ENCODE measurements around the gene ATP2B2. TPM values are rescaled to one million over a fixed set of nuclear protein-coding genes. Genes with fewer than 3 reads are reported as not detected.

ATP2B2 gene
- total and polyA plus RNA-seq, 9 of the 15 experiments (the other 6 are each of a cell fraction or from before 2014, with no cell fraction given) = 0.06 TPM; not detected in 8

- Histone ChIP-seq H3K36me3 (ENCODE audit: control insufficient read depth, insufficient read depth, low read length) (no peaks in the 10 kb centered on the region), H3K4me2 (ENCODE audit: insufficient read depth, low read length) (no peak overlapping the region), H3K27me3 (ENCODE audit: control insufficient read depth in 2 of 2, insufficient read depth in 2 of 2, low read length in 2 of 2) (peaks cover 13 to 32% of the 10 kb centered on the region in 2 experiments; a peak in 4 of 5 replicates), H3K9ac (ENCODE audit: insufficient read depth in 1 of 2, low read depth in 2 of 2, low read length in 2 of 2) (no peak overlapping the region), H3K9me3 (replicated peaks; ENCODE audit: control insufficient read depth, insufficient read depth, low read depth, low read length) (no peaks in the 10 kb centered on the region), H3K27ac (ENCODE audit: extremely low read depth, low read depth, low read length) (no peak overlapping the region), H3K4me1 (replicated peaks in 1 of 2; ENCODE audit: control insufficient read depth in 2 of 2, insufficient read depth in 2 of 2, low read length in 2 of 2) (no peaks in the 10 kb centered on the region), H3K79me2 (ENCODE audit: control insufficient read depth, insufficient read depth, low read length) (no peaks in the 10 kb centered on the region), H2AFZ (ENCODE audit: low read depth, low read length) (no peak overlapping the region), H3K9me1 (ENCODE audit: control insufficient read depth, insufficient read depth, low read length) (no peaks in the 10 kb centered on the region), H3K4me3 (no peak overlapping the region), H4K20me1 (replicated peaks; ENCODE audit: control insufficient read depth, insufficient read depth, low read length) (peaks cover 9% of the 10 kb centered on the region)
- no peak for ATAC-seq
- in situ Hi-C loops (cut with MboI) = no loop called here
- CTCF ChIA-PET (ENCODE audit: low intra/inter-chr PET ratio) = no interaction called here
- no TSS peak for BruUV-seq (replicated peaks)
- WGBS (ENCODE audit: insufficient coverage, low coverage, missing lambda C conversion rate) = 1% methylated on average over 5 of the region's 7 CpGs
- POLR2A ChIA-PET = no interaction called here
- intact Hi-C loops (cut with micrococcal nuclease) = no loop called here
- no peak for DNase-seq (ENCODE audit: extremely low read depth in 1 of 4, low spot score in 3 of 4)
- FAIRE-seq = no peak
- TF ChIP-seq ZNF354B (CRISPR knock-in tag; IDR thresholded peaks at IDR 0.05) (no peak), ZNF785 (CRISPR knock-in tag; IDR thresholded peaks at IDR 0.05) (no peak), RCOR1 (IDR thresholded peaks at IDR 0.05; ENCODE audit: borderline replicate concordance in 1 of 2, low read depth in 2 of 2, low read length in 2 of 2) (no peak), GABPA (tag; conservative IDR thresholded peaks at IDR 0.05; ENCODE audit: low read depth) (no peak), ZNF584 (CRISPR knock-in tag; IDR thresholded peaks at IDR 0.05; ENCODE audit: low read depth) (no peak), SAP30 (IDR thresholded peaks at IDR 0.05; ENCODE audit: borderline replicate concordance, insufficient read depth, low read depth, low read length, poor library complexity, severe bottlenecking) (no peak), HNRNPK (IDR thresholded peaks at IDR 0.05; ENCODE audit: low read depth, low read length, poor library complexity, severe bottlenecking) (no peak), E2F1 (CRISPR knock-in tag; IDR thresholded peaks at IDR 0.05) (no peak), KDM4B (IDR thresholded peaks at IDR 0.05; ENCODE audit: borderline replicate concordance in 2 of 2, low read depth in 1 of 2) (no peak), PHB2 (IDR thresholded peaks at IDR 0.05; ENCODE audit: low read depth) (no peak), NFIC (IDR thresholded peaks at IDR 0.05) (no peak), RHOXF2B (CRISPR knock-in tag; conservative IDR thresholded peaks at IDR 0.05) (no peak), PRPF4 (IDR thresholded peaks at IDR 0.05; ENCODE audit: insufficient read depth, low read depth, low read length, poor library complexity, severe bottlenecking) (no peak)
- TF ChIP-seq, protein P1, sequence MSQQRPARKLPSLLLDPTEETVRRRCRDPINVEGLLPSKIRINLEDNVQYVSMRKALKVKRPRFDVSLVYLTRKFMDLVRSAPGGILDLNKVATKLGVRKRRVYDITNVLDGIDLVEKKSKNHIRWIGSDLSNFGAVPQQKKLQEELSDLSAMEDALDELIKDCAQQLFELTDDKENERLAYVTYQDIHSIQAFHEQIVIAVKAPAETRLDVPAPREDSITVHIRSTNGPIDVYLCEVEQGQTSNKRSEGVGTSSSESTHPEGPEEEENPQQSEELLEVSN (IDR thresholded peaks at IDR 0.05; ENCODE audit: borderline replicate concordance in 1 of 2, extremely low read depth in 1 of 2, insufficient read depth in 1 of 2, insufficient read length in 1 of 2, low read depth in 1 of 2, low read length in 1 of 2, poor library complexity in 1 of 2, severe bottlenecking in 1 of 2) = no peak
- TF ChIP-seq, protein P2, sequence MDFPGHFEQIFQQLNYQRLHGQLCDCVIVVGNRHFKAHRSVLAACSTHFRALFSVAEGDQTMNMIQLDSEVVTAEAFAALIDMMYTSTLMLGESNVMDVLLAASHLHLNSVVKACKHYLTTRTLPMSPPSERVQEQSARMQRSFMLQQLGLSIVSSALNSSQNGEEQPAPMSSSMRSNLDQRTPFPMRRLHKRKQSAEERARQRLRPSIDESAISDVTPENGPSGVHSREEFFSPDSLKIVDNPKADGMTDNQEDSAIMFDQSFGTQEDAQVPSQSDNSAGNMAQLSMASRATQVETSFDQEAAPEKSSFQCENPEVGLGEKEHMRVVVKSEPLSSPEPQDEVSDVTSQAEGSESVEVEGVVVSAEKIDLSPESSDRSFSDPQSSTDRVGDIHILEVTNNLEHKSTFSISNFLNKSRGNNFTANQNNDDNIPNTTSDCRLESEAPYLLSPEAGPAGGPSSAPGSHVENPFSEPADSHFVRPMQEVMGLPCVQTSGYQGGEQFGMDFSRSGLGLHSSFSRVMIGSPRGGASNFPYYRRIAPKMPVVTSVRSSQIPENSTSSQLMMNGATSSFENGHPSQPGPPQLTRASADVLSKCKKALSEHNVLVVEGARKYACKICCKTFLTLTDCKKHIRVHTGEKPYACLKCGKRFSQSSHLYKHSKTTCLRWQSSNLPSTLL (IDR thresholded peaks at IDR 0.05) = no peak
These were observed 51.8 kb downstream of the ATP2B2 start for GRCh38 chr3:10453431-10454163.
